B cell (primary cell): ENCODE measurements around the gene POU4F3. TPM values are rescaled to one million over a fixed set of nuclear protein-coding genes. Genes with fewer than 3 reads are reported as not detected.

ENCODE experiments used
- ATAC-seq: fragments of 200-7000 bp; cut with Tn5 transposase; one replicate; pipeline ENCODE4 v1.10.0; 2021; ENCODE audit warnings: low read depth, mild to moderate bottlenecking, moderate number of reproducible peaks, moderate library complexity
- CTCF ChIA-PET: fragments of 350-600 bp; sonication (Branson Sonifier 250); formaldehyde crosslinking; loops from one replicate; lab custom pipeline; 2021; ENCODE audit warnings: antibody characterized with exemption, inconsistent platforms; lab: Charles Lee
- POLR2A ChIA-PET: fragments of 350-600 bp; sonication (Branson Sonifier 250); formaldehyde crosslinking; loops from one replicate; lab custom pipeline; 2021; ENCODE audit warnings: antibody characterized with exemption; lab: Charles Lee
- DNase-seq: peaks from one replicate; pipeline ENCODE4 v3.0.0; 2013
- H2AFZ ChIP-seq: 2 replicates; pipeline ENCODE4 v1.6.1; 2012; ENCODE audit warnings: mild to moderate bottlenecking, low read depth, low read length; ENCODE audit not compliant: insufficient read depth, poor library complexity, severe bottlenecking
- H3K27ac ChIP-seq, 2 donors: 1 replicate in 1 of 2; 2 replicates in 1 of 2; pipeline ENCODE4 v1.5.1; 2012 to 2013; ENCODE audit warnings: low read length in 2 of 2, mild to moderate bottlenecking in 2 of 2, moderate library complexity in 1 of 2
- H3K27me3 ChIP-seq, 4 experiments: fragments of 200-600 bp in 1 of 4; sonication (generic) in 1 of 4; replicated peaks in 1 of 4; 1 replicate in 2 of 4; 2 replicates in 2 of 4; pipeline versions ENCODE4 v1.6.1 to v1.7.0; 2013 to 2016; ENCODE audit warnings: low read length in 3 of 4, mild to moderate bottlenecking in 2 of 4, mixed read lengths in 1 of 4, moderate library complexity in 1 of 4; ENCODE audit not compliant: insufficient read depth in 4 of 4, control insufficient read depth in 3 of 4; ENCODE audit errors: control extremely low read depth in 1 of 4
- H3K36me3 ChIP-seq, 2 experiments: replicated peaks in 1 of 2; 1 replicate in 1 of 2; 2 replicates in 1 of 2; pipeline versions ENCODE4 v1.6.1 to v1.7.1; 2013; ENCODE audit warnings: low read length in 1 of 2; ENCODE audit not compliant: insufficient read depth in 2 of 2, control insufficient read depth in 1 of 2; ENCODE audit errors: control extremely low read depth in 1 of 2, extremely low read depth in 1 of 2
- H3K4me1 ChIP-seq, 2 donors: fragments of 200-600 bp in 1 of 2; sonication (generic) in 1 of 2; 1 replicate in 1 of 2; 2 replicates in 1 of 2; pipeline versions ENCODE4 v1.5.1 to v1.6.1; 2013 to 2017; ENCODE audit warnings: low read length in 2 of 2; ENCODE audit not compliant: control insufficient read depth in 2 of 2, insufficient read depth in 2 of 2
- H3K4me2 ChIP-seq: replicated peaks from 2 replicates; pipeline ENCODE3; 2012; ENCODE audit warnings: mild to moderate bottlenecking, low read depth, low read length; ENCODE audit not compliant: poor library complexity, severe bottlenecking
- H3K4me3 ChIP-seq, 5 experiments: fragments of 200-600 bp in 1 of 5; sonication (generic) in 1 of 5; 1 replicate in 3 of 5; 2 replicates in 2 of 5; pipeline versions ENCODE4 v1.5.1 to v1.7.0; 2011 to 2016; ENCODE audit warnings: low read length in 4 of 5, mild to moderate bottlenecking in 4 of 5, low read depth in 2 of 5, control low read depth in 1 of 5, moderate library complexity in 1 of 5; ENCODE audit not compliant: insufficient read depth in 1 of 5; ENCODE audit errors: control extremely low read depth in 1 of 5, extremely low read depth in 1 of 5
- H3K79me2 ChIP-seq: fragments of 200-600 bp; sonication (generic); one replicate; pipeline ENCODE4 v1.6.0; 2016; ENCODE audit warnings: low read length; ENCODE audit not compliant: control insufficient read depth, insufficient read depth
- H3K9ac ChIP-seq: fragments of 200-600 bp; sonication (generic); 2 replicates; pipeline ENCODE4 v1.6.1; 2017; ENCODE audit warnings: mild to moderate bottlenecking, low read length, moderate library complexity
- H3K9me3 ChIP-seq, 3 donors: one replicate each; pipeline versions ENCODE4 v1.6.1 to v1.7.1; 2013; ENCODE audit warnings: low read length in 2 of 3; ENCODE audit not compliant: control insufficient read depth in 2 of 3, insufficient read depth in 1 of 3; ENCODE audit errors: control extremely low read depth in 1 of 3
- H4K20me1 ChIP-seq: 2 replicates; pipeline ENCODE4 v1.6.0; 2012; ENCODE audit warnings: mild to moderate bottlenecking, low read length; ENCODE audit not compliant: insufficient read depth, control insufficient read depth, poor library complexity, severe bottlenecking
- H3K27ac Mint-ChIP-seq: one replicate; pipeline ENCODE4 v1.8.0; 2021; ENCODE audit warnings: mixed read lengths
- H3K27me3 Mint-ChIP-seq: one replicate; pipeline ENCODE4 v1.8.0; 2021; ENCODE audit warnings: mixed read lengths
- H3K4me1 Mint-ChIP-seq: one replicate; pipeline ENCODE4 v1.8.0; 2021; ENCODE audit warnings: mixed read lengths
- H3K4me3 Mint-ChIP-seq: one replicate; pipeline ENCODE4 v1.8.0; 2021; ENCODE audit warnings: mixed read lengths
- H3K9me3 Mint-ChIP-seq: one replicate; pipeline ENCODE4 v1.8.0; 2022; ENCODE audit warnings: mixed read lengths; ENCODE audit not compliant: insufficient read depth
- EZH2 ChIP-seq: IDR thresholded peaks from 2 replicates; pipeline ENCODE4 v1.6.1; 2012; ENCODE audit warnings: borderline replicate concordance, low read depth, mild to moderate bottlenecking, moderate library complexity, low read length; ENCODE audit not compliant: insufficient read depth, poor library complexity, severe bottlenecking
- WGBS: methylation state at CpG from one replicate; pipeline ENCODE4 v1.1.5; 2013; ENCODE audit warnings: missing lambda C conversion rate; ENCODE audit not compliant: insufficient coverage; 5-methylcytosine and 5-hydroxymethylcytosine counted together
- intact Hi-C: fragments of 100-400 bp; cut with micrococcal nuclease; formaldehyde crosslinking; loops from one replicate; pipeline ENCODE4 v1.10.0; 2022
- polyA plus RNA-seq: library from polyadenylated mRNA; depleted of rRNA; stranded (reverse); fragments of >200 nt; gene quantifications from 2 replicates; pipeline ENCODE4 v1.2.3, GENCODE V29; 2012
- total RNA-seq, 2 donors: library from RNA; stranded (reverse); fragments of 120-200 nt in 1 of 2; gene quantifications; 1 replicate in 1 of 2; 2 replicates in 1 of 2; pipeline versions ENCODE4 v1.2.3 to v1.2.4, GENCODE V29; 2013 to 2022
- TF ChIP-seq, protein P1 (sequence below): fragments of 200-600 bp; IDR thresholded peaks from one replicate; pipeline ENCODE4 v1.8.0; 2022; ENCODE audit warnings: antibody characterized with exemption, mild to moderate bottlenecking

POU4F3 gene
- total and polyA plus RNA-seq, 2 donors (not counting 1 experiment from before 2014, with no cell fraction given) = 0.04 TPM; not detected in 1

DNA sequence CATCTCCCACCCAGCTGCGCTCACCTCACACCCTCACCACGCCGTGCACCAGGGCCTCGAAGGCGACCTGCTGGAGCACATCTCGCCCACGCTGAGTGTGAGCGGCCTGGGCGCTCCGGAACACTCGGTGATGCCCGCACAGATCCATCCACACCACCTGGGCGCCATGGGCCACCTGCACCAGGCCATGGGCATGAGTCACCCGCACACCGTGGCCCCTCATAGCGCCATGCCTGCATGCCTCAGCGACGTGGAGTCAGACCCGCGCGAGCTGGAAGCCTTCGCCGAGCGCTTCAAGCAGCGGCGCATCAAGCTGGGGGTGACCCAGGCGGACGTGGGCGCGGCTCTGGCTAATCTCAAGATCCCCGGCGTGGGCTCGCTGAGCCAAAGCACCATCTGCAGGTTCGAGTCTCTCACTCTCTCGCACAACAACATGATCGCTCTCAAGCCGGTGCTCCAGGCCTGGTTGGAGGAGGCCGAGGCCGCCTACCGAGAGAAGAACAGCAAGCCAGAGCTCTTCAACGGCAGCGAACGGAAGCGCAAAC, 1.1 kb downstream of the POU4F3 start:
- no peaks in the 10 kb centered on the region for H4K20me1 ChIP-seq
- no peak overlapping the region for H3K27ac Mint-ChIP-seq
- no peak overlapping the region for H3K4me3 ChIP-seq
- intact Hi-C loops = no loop called here
- no peak overlapping the region for H2AFZ ChIP-seq
- ChIA-PET CTCF (no interaction called here), POLR2A (no interaction called here)
- H3K27ac ChIP-seq = no peak overlapping the region
- H3K9me3 ChIP-seq = peaks cover 0 to 33% (median 0%) of the 10 kb centered on the region in 3 donors
- DNase-seq = no peak
- H3K4me3 Mint-ChIP-seq = no peak overlapping the region
- H3K27me3 Mint-ChIP-seq = peaks cover 83% of the 10 kb centered on the region
- H3K4me1 ChIP-seq = peaks cover 9 to 11% of the 10 kb centered on the region in 2 donors
- H3K27me3 ChIP-seq = peaks cover 0 to 87% (median 47%) of the 10 kb centered on the region in 4 experiments
- H3K4me2 ChIP-seq = no peak overlapping the region
- no peak overlapping the region for H3K9ac ChIP-seq
- H3K36me3 ChIP-seq = no peaks in the 10 kb centered on the region
- 15% methylated on average over 44 of the region's 44 CpGs for WGBS
- H3K4me1 Mint-ChIP-seq = peaks cover 5% of the 10 kb centered on the region
- no peaks in the 10 kb centered on the region for H3K9me3 Mint-ChIP-seq
- TF ChIP-seq, protein P1, sequence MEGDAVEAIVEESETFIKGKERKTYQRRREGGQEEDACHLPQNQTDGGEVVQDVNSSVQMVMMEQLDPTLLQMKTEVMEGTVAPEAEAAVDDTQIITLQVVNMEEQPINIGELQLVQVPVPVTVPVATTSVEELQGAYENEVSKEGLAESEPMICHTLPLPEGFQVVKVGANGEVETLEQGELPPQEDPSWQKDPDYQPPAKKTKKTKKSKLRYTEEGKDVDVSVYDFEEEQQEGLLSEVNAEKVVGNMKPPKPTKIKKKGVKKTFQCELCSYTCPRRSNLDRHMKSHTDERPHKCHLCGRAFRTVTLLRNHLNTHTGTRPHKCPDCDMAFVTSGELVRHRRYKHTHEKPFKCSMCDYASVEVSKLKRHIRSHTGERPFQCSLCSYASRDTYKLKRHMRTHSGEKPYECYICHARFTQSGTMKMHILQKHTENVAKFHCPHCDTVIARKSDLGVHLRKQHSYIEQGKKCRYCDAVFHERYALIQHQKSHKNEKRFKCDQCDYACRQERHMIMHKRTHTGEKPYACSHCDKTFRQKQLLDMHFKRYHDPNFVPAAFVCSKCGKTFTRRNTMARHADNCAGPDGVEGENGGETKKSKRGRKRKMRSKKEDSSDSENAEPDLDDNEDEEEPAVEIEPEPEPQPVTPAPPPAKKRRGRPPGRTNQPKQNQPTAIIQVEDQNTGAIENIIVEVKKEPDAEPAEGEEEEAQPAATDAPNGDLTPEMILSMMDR = no peak
- TF ChIP-seq EZH2 = no peak
- H3K79me2 ChIP-seq = no peaks in the 10 kb centered on the region
- no peak for ATAC-seq

DNA sequence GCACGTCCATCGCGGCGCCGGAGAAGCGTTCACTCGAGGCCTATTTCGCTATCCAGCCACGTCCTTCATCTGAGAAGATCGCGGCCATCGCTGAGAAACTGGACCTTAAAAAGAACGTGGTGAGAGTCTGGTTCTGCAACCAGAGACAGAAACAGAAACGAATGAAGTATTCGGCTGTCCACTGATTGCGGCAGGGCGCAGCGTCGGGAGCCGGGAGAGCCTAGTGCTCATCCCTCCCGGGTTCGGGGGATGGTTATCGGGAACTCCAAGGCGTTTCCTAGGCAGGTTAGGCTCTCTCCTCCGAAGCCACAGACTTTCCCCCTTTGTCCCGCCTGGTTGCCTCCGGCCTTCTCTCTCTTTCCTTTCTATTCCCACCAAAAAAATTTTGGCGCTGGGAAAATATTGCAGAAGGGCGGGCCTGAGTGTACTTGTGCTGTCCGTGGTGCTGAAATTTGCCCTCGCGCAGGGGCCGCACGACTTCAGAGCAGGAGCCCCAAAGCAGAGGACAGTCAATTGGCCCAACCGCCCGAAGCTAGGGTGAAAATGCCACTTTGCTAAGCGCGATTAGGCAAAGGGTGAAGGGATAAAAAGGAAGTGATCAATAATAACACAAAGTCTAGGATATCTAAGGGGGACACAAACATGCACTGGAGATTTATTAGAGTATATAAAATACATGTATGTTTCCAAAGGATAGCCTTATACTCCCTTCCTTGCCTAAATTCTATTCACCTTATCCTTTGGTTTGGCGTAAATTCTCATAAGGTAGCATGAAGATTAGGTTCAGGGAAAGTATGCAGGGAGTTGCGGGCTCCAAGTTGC, 1.8 kb downstream of the POU4F3 start:
- Histone ChIP-seq H2AFZ (no peak overlapping the region), H4K20me1 (no peaks in the 10 kb centered on the region), H3K27ac (no peak overlapping the region), H3K4me2 (no peak overlapping the region), H3K9ac (no peak overlapping the region), H3K36me3 (no peaks in the 10 kb centered on the region), H3K9me3 (peaks cover 0 to 35% (median 0%) of the 10 kb centered on the region in 3 donors), H3K79me2 (no peaks in the 10 kb centered on the region), H3K4me1 (peaks cover 14 to 17% of the 10 kb centered on the region in 2 donors), H3K27me3 (peaks cover 0 to 91% (median 52%) of the 10 kb centered on the region in 4 experiments), H3K4me3 (no peak overlapping the region)
- Mint-ChIP-seq H3K27ac (no peak overlapping the region), H3K4me1 (peaks cover 10% of the 10 kb centered on the region), H3K4me3 (no peak overlapping the region), H3K27me3 (peaks cover 81% of the 10 kb centered on the region), H3K9me3 (no peaks in the 10 kb centered on the region)
- TF ChIP-seq, protein P1 = no peak
- no peak for TF ChIP-seq EZH2
- intact Hi-C loops = no loop called here
- no peak for ATAC-seq
- WGBS = 22% methylated on average over 32 of the region's 40 CpGs
- peak; percentile 26 for DNase-seq
- ChIA-PET CTCF (no interaction called here), POLR2A (no interaction called here)
